Lower leg skin (tissue), 4 donors: ENCODE data around the gene ZDHHC12. TPM values are rescaled to one million over a fixed set of nuclear protein-coding genes. Genes with fewer than 3 reads are reported as not detected.

Experiments
- DNase-seq, 2 donors: peaks; one replicate each; pipeline ENCODE4 v3.0.0-alpha.2; 2019; ENCODE audit warnings: low spot score in 2 of 2
- H3K4me3 ChIP-seq: fragments of 200-600 bp; sonication (generic); 2 replicates; pipeline ENCODE4 v1.5.1; 2017; ENCODE audit warnings: mild to moderate bottlenecking, low read depth; ENCODE audit not compliant: poor library complexity, severe bottlenecking
- POLR2A ChIP-seq, 2 donors: fragments of 450-650 bp; IDR thresholded peaks; one replicate each; pipeline ENCODE4 v1.6.1; 2016 to 2017; ENCODE audit warnings: antibody characterized with exemption in 2 of 2, mild to moderate bottlenecking in 1 of 2, moderate library complexity in 1 of 2
- WGBS, 2 donors: methylation state at CpG; one replicate each; pipeline ENCODE4 v1.1.5; 2018; 5-methylcytosine and 5-hydroxymethylcytosine counted together
- intact Hi-C: fragments of 100-400 bp; cut with DNase I; formaldehyde crosslinking; loops from one replicate; pipeline ENCODE4 v1.15.0; 2023; ENCODE audit warnings: low total_unique reads
- total RNA-seq, 4 donors: library from RNA; depleted of rRNA; stranded (reverse); fragments of >200 nt; gene quantifications; one replicate each; pipeline ENCODE4 v1.1.0, GENCODE V29; 2016
- TF ChIP-seq, protein P1 (sequence below), 3 donors: fragments of 450-650 bp; IDR thresholded peaks; one replicate each; pipeline ENCODE4 v1.5.1; 2016; ENCODE audit warnings: antibody characterized with exemption in 3 of 3, mild to moderate bottlenecking in 3 of 3, moderate library complexity in 2 of 3

Gene ZDHHC12
- total RNA-seq, 4 donors from 2014 or later = 68.3 to 95.7 (median 84.1) TPM

DNA sequence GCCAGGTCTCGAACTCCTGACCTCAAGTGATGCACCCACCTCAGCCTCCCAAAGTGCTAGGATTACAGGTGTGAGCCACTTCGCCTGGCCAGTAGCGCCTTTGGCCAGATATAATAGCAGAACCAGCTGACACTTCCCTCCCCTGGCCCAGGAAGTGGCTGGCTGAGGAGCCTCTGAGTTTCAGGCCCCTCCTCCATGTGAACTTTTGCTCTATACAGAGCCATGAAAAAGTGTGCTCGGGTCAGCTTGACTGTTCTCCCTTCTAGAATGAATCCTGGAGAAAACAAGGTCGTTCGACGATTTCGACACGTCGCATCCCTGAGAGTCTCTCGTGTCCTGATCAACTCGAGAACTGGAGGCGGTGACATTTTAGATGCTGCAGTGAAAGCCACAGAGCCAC lies 8.6 kb upstream of the ZDHHC12 start:
- H3K4me3 ChIP-seq = no peak overlapping the region
- 90 to 91% methylated on average over 13 of the region's 13 CpGs for WGBS, 2 donors
- DNase-seq = no peak
- intact Hi-C loops = no loop called here
- TF ChIP-seq POLR2A (IDR thresholded peaks at IDR 0.05) = no peak
- TF ChIP-seq, protein P1, sequence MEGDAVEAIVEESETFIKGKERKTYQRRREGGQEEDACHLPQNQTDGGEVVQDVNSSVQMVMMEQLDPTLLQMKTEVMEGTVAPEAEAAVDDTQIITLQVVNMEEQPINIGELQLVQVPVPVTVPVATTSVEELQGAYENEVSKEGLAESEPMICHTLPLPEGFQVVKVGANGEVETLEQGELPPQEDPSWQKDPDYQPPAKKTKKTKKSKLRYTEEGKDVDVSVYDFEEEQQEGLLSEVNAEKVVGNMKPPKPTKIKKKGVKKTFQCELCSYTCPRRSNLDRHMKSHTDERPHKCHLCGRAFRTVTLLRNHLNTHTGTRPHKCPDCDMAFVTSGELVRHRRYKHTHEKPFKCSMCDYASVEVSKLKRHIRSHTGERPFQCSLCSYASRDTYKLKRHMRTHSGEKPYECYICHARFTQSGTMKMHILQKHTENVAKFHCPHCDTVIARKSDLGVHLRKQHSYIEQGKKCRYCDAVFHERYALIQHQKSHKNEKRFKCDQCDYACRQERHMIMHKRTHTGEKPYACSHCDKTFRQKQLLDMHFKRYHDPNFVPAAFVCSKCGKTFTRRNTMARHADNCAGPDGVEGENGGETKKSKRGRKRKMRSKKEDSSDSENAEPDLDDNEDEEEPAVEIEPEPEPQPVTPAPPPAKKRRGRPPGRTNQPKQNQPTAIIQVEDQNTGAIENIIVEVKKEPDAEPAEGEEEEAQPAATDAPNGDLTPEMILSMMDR (IDR thresholded peaks at IDR 0.05) = no peak

DNA sequence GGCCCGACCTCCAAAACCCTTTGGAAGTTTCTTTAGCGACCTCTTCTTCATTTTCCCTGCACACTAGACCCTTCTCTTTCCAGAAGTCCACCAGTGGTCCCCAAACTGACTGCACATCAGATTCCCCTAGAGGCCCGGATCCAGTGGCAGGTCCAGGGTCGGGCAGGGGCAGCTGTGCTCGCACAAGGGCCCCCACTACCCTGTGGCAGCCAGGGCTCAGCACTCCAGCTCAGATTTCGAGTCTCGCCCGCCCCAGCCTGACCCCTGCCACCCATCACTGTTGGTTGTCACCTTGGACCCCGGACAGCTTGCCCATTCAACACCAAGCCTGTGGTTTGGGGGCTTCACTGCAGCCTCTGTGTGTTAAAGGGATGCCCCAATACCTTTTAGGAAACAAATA lies 7.8 kb upstream of the ZDHHC12 start:
- H3K4me3 ChIP-seq = no peak overlapping the region
- TF ChIP-seq POLR2A (IDR thresholded peaks at IDR 0.05) = no peak
- TF ChIP-seq, protein P1 (IDR thresholded peaks at IDR 0.05) = no peak
- no peak for DNase-seq
- 69 to 84% methylated on average over 7 to 9 of the region's 9 CpGs for WGBS, 2 donors
- intact Hi-C loops = no loop called here

DNA sequence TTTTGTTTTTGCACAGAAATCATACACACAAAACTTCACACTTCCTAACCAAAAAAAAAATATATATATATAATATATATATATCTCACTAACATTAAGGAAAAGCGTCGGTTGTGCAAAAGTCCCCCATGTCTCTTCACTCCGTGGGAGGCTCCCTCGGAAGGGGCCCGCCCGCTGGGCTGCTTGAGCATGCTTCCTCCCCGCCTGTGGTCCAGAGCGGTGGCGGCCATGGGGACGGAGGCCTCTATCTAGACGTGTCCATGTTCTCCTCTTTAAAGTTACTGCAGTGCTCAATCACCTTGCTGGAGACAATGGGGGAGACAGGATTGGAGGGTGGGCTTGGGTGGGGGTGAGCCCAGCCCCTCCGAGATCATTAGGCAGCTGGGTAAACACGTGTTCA lies 7.2 kb upstream of the ZDHHC12 start:
- 88 to 91% methylated on average over 13 of the region's 13 CpGs for WGBS, 2 donors

DNA sequence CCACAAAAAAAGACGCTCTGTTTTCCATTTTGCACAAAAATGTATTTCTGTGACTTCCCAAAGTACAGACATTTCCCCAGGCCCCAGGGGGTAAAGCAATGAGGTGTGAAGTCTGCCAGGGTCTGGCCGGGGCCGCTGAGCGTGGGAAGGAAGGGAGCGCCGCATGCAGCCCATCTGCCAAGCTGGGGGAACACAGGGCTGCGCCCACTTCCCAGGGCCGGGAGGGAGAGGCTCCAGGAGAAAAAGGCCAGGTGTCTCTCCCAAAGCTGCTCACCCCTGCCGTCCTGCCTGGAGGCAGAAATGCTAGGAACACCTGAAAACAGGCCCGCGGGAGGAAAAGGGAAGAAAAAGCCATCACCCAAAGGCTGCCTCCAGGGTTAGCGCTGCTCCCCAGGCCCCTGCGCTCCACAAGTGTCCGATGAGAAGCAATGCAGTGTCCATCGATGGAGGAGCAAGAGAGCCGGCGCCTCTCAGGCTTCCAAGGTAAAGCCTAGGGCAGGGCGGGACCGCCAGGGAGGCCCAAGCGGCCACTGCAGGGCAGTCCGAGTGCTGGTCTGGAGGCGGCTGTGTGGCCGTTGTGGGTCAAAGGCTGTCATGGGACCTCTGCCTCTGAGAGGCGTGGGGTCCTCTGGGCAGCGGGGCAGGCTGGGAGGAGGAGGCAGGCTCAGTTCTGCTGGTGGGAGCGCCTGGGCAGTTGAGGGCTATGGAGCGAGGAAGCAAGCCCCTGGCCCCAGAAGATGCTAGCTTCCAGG lies 6.0 kb upstream of the ZDHHC12 start:
- intact Hi-C loops = no loop called here
- H3K4me3 ChIP-seq = no peak overlapping the region
- TF ChIP-seq POLR2A (IDR thresholded peaks at IDR 0.05) = no peak
- WGBS, 2 donors = 82 to 83% methylated on average over 27 of the region's 27 CpGs
- DNase-seq = no peak

More for the DNA sequence above, 7.2 kb upstream of the ZDHHC12 start:
- no peak for DNase-seq
- intact Hi-C loops = no loop called here
- no peak overlapping the region for H3K4me3 ChIP-seq
- TF ChIP-seq, protein P1 (IDR thresholded peaks at IDR 0.05) = no peak
- no peak for TF ChIP-seq POLR2A (IDR thresholded peaks at IDR 0.05)

DNA sequence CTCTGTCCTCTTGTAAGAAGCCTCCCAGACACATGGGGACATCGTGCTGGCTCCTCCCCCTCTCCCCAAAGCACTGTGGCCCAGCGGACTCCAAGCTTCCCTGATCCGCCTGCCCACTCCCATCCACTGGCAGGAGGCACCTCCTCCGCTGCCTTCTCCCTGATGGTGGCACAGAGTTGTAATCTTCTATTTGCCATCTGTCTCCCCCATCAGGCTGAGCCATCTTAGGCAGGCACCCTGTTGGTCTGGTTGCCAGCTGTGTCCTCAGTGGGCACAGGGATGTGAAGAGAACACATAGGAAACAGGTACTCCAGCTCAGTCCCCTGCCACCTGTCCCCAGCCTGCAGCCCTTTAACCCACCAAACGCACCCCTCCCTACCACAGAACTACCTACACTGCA lies 5.4 kb upstream of the ZDHHC12 start:
- TF ChIP-seq, protein P1 (IDR thresholded peaks at IDR 0.05) = no peak
- no peak for TF ChIP-seq POLR2A (IDR thresholded peaks at IDR 0.05)
- WGBS, 2 donors = 68 to 73% methylated on average over 5 of the region's 5 CpGs
- intact Hi-C loops = no loop called here
- no peak overlapping the region for H3K4me3 ChIP-seq
- DNase-seq = no peak

DNA sequence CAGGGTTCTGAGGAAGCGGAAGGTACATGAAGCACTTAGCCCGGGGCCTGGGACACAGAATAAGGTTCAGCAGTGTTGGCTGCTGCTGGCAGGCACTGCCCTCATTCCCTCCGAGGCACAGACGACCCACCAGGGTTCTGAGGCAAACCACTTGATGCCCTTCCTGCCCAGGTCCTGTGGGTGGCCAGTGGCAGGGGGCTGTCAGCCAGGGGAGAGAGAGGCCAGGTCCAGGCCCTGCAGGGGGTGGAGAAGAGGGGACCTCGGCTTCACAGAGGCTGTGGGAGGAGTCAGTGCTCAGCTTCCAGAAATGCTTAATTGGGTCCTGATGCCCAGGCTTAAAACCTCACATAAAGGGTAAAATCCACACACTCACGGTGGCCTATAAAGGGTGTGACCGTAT lies 4.4 kb upstream of the ZDHHC12 start:
- 52 to 59% methylated on average over 7 of the region's 7 CpGs for WGBS, 2 donors
- intact Hi-C loops = no loop called here
- H3K4me3 ChIP-seq = no peak overlapping the region
- no peak for TF ChIP-seq POLR2A (IDR thresholded peaks at IDR 0.05)
- TF ChIP-seq, protein P1 (IDR thresholded peaks at IDR 0.05) = no peak
- no peak for DNase-seq
